B cell (primary cell): ENCODE results near the gene PLA2G4C. TPM values are rescaled to one million over a fixed set of nuclear protein-coding genes. Genes with fewer than 3 reads are reported as not detected.

ENCODE experiments used
- ATAC-seq: fragments of 200-7000 bp; cut with Tn5 transposase; one replicate; pipeline ENCODE4 v1.10.0; 2021; ENCODE audit warnings: low read depth, mild to moderate bottlenecking, moderate number of reproducible peaks, moderate library complexity
- CTCF ChIA-PET: fragments of 350-600 bp; sonication (Branson Sonifier 250); formaldehyde crosslinking; loops from one replicate; lab custom pipeline; 2021; ENCODE audit warnings: antibody characterized with exemption, inconsistent platforms; lab: Charles Lee
- POLR2A ChIA-PET: fragments of 350-600 bp; sonication (Branson Sonifier 250); formaldehyde crosslinking; loops from one replicate; lab custom pipeline; 2021; ENCODE audit warnings: antibody characterized with exemption; lab: Charles Lee
- DNase-seq: peaks from one replicate; pipeline ENCODE4 v3.0.0; 2013
- H2AFZ ChIP-seq: 2 replicates; pipeline ENCODE4 v1.6.1; 2012; ENCODE audit warnings: mild to moderate bottlenecking, low read depth, low read length; ENCODE audit not compliant: insufficient read depth, poor library complexity, severe bottlenecking
- H3K27ac ChIP-seq, 2 donors: 1 replicate in 1 of 2; 2 replicates in 1 of 2; pipeline ENCODE4 v1.5.1; 2012 to 2013; ENCODE audit warnings: low read length in 2 of 2, mild to moderate bottlenecking in 2 of 2, moderate library complexity in 1 of 2
- H3K27me3 ChIP-seq, 4 experiments: fragments of 200-600 bp in 1 of 4; sonication (generic) in 1 of 4; replicated peaks in 1 of 4; 1 replicate in 2 of 4; 2 replicates in 2 of 4; pipeline versions ENCODE4 v1.6.1 to v1.7.0; 2013 to 2016; ENCODE audit warnings: low read length in 3 of 4, mild to moderate bottlenecking in 2 of 4, mixed read lengths in 1 of 4, moderate library complexity in 1 of 4; ENCODE audit not compliant: insufficient read depth in 4 of 4, control insufficient read depth in 3 of 4; ENCODE audit errors: control extremely low read depth in 1 of 4
- H3K36me3 ChIP-seq, 2 experiments: replicated peaks in 1 of 2; 1 replicate in 1 of 2; 2 replicates in 1 of 2; pipeline versions ENCODE4 v1.6.1 to v1.7.1; 2013; ENCODE audit warnings: low read length in 1 of 2; ENCODE audit not compliant: insufficient read depth in 2 of 2, control insufficient read depth in 1 of 2; ENCODE audit errors: control extremely low read depth in 1 of 2, extremely low read depth in 1 of 2
- H3K4me1 ChIP-seq, 2 donors: fragments of 200-600 bp in 1 of 2; sonication (generic) in 1 of 2; 1 replicate in 1 of 2; 2 replicates in 1 of 2; pipeline versions ENCODE4 v1.5.1 to v1.6.1; 2013 to 2017; ENCODE audit warnings: low read length in 2 of 2; ENCODE audit not compliant: control insufficient read depth in 2 of 2, insufficient read depth in 2 of 2
- H3K4me2 ChIP-seq: replicated peaks from 2 replicates; pipeline ENCODE3; 2012; ENCODE audit warnings: mild to moderate bottlenecking, low read depth, low read length; ENCODE audit not compliant: poor library complexity, severe bottlenecking
- H3K4me3 ChIP-seq, 5 experiments: fragments of 200-600 bp in 1 of 5; sonication (generic) in 1 of 5; 1 replicate in 3 of 5; 2 replicates in 2 of 5; pipeline versions ENCODE4 v1.5.1 to v1.7.0; 2011 to 2016; ENCODE audit warnings: low read length in 4 of 5, mild to moderate bottlenecking in 4 of 5, low read depth in 2 of 5, control low read depth in 1 of 5, moderate library complexity in 1 of 5; ENCODE audit not compliant: insufficient read depth in 1 of 5; ENCODE audit errors: control extremely low read depth in 1 of 5, extremely low read depth in 1 of 5
- H3K79me2 ChIP-seq: fragments of 200-600 bp; sonication (generic); one replicate; pipeline ENCODE4 v1.6.0; 2016; ENCODE audit warnings: low read length; ENCODE audit not compliant: control insufficient read depth, insufficient read depth
- H3K9ac ChIP-seq: fragments of 200-600 bp; sonication (generic); 2 replicates; pipeline ENCODE4 v1.6.1; 2017; ENCODE audit warnings: mild to moderate bottlenecking, low read length, moderate library complexity
- H3K9me3 ChIP-seq, 3 donors: one replicate each; pipeline versions ENCODE4 v1.6.1 to v1.7.1; 2013; ENCODE audit warnings: low read length in 2 of 3; ENCODE audit not compliant: control insufficient read depth in 2 of 3, insufficient read depth in 1 of 3; ENCODE audit errors: control extremely low read depth in 1 of 3
- H4K20me1 ChIP-seq: 2 replicates; pipeline ENCODE4 v1.6.0; 2012; ENCODE audit warnings: mild to moderate bottlenecking, low read length; ENCODE audit not compliant: insufficient read depth, control insufficient read depth, poor library complexity, severe bottlenecking
- H3K27ac Mint-ChIP-seq: one replicate; pipeline ENCODE4 v1.8.0; 2021; ENCODE audit warnings: mixed read lengths
- H3K27me3 Mint-ChIP-seq: one replicate; pipeline ENCODE4 v1.8.0; 2021; ENCODE audit warnings: mixed read lengths
- H3K4me1 Mint-ChIP-seq: one replicate; pipeline ENCODE4 v1.8.0; 2021; ENCODE audit warnings: mixed read lengths
- H3K4me3 Mint-ChIP-seq: one replicate; pipeline ENCODE4 v1.8.0; 2021; ENCODE audit warnings: mixed read lengths
- H3K9me3 Mint-ChIP-seq: one replicate; pipeline ENCODE4 v1.8.0; 2022; ENCODE audit warnings: mixed read lengths; ENCODE audit not compliant: insufficient read depth
- CTCF ChIP-seq: fragments of 200-600 bp; IDR thresholded peaks from one replicate; pipeline ENCODE4 v1.8.0; 2022; ENCODE audit warnings: antibody characterized with exemption, mild to moderate bottlenecking
- EZH2 ChIP-seq: IDR thresholded peaks from 2 replicates; pipeline ENCODE4 v1.6.1; 2012; ENCODE audit warnings: borderline replicate concordance, low read depth, mild to moderate bottlenecking, moderate library complexity, low read length; ENCODE audit not compliant: insufficient read depth, poor library complexity, severe bottlenecking
- WGBS: methylation state at CpG from one replicate; pipeline ENCODE4 v1.1.5; 2013; ENCODE audit warnings: missing lambda C conversion rate; ENCODE audit not compliant: insufficient coverage; 5-methylcytosine and 5-hydroxymethylcytosine counted together
- intact Hi-C: fragments of 100-400 bp; cut with micrococcal nuclease; formaldehyde crosslinking; loops from one replicate; pipeline ENCODE4 v1.10.0; 2022
- polyA plus RNA-seq: library from polyadenylated mRNA; depleted of rRNA; stranded (reverse); fragments of >200 nt; gene quantifications from 2 replicates; pipeline ENCODE4 v1.2.3, GENCODE V29; 2012
- total RNA-seq, 2 donors: library from RNA; stranded (reverse); fragments of 120-200 nt in 1 of 2; gene quantifications; 1 replicate in 1 of 2; 2 replicates in 1 of 2; pipeline versions ENCODE4 v1.2.3 to v1.2.4, GENCODE V29; 2013 to 2022

The PLA2G4C gene
- total and polyA plus RNA-seq, 2 donors (not counting 1 experiment from before 2014, with no cell fraction given), result 11.1 to 12.3 TPM

GRCh38 chr19:48023518-48023917 lies 87.1 kb downstream of the PLA2G4C start:
- no peak overlapping the region for H3K4me2 ChIP-seq
- H3K27me3 ChIP-seq, result peaks cover 0 to 8% (median 0%) of the 10 kb centered on the region in 4 experiments
- TF ChIP-seq CTCF (no peak), EZH2 (no peak)
- no peaks in the 10 kb centered on the region for H3K79me2 ChIP-seq
- DNase-seq (no peak), ATAC-seq (no peak)
- POLR2A ChIA-PET, result no interaction called here
- intact Hi-C loops, result no loop called here
- no peaks in the 10 kb centered on the region for H3K4me1 ChIP-seq
- no CpG with 5 or more reads among the region's 3 CpGs for WGBS
- CTCF ChIA-PET, result no interaction called here
- H3K9me3 Mint-ChIP-seq, result no peaks in the 10 kb centered on the region
- no peak overlapping the region for H3K4me3 Mint-ChIP-seq
- no peak overlapping the region for H2AFZ ChIP-seq
- H3K9ac ChIP-seq, result no peak overlapping the region
- no peaks in the 10 kb centered on the region for H3K4me1 Mint-ChIP-seq
- peaks cover 0 to 3% (median 0%) of the 10 kb centered on the region in 3 donors for H3K9me3 ChIP-seq
- no peaks in the 10 kb centered on the region for H3K36me3 ChIP-seq
- H3K27ac ChIP-seq, result no peak overlapping the region
- H3K27me3 Mint-ChIP-seq, result peaks cover 25% of the 10 kb centered on the region
- no peak overlapping the region for H3K4me3 ChIP-seq
- H3K27ac Mint-ChIP-seq, result no peak overlapping the region
- no peaks in the 10 kb centered on the region for H4K20me1 ChIP-seq

- Histone ChIP-seq H3K79me2 (no peaks in the 10 kb centered on the region), H3K4me1 (no peaks in the 10 kb centered on the region), H3K4me3 (no peak overlapping the region), H3K4me2 (no peak overlapping the region), H4K20me1 (no peaks in the 10 kb centered on the region), H3K27me3 (peaks cover 0 to 8% (median 0%) of the 10 kb centered on the region in 4 experiments), H3K27ac (no peak overlapping the region), H3K9me3 (peaks cover 0 to 3% (median 0%) of the 10 kb centered on the region in 3 donors), H2AFZ (no peak overlapping the region), H3K36me3 (no peaks in the 10 kb centered on the region), H3K9ac (no peak overlapping the region)
- intact Hi-C loops, result no loop called here
- POLR2A ChIA-PET, result no interaction called here
- Mint-ChIP-seq H3K4me1 (no peaks in the 10 kb centered on the region), H3K9me3 (no peaks in the 10 kb centered on the region), H3K27ac (no peak overlapping the region), H3K4me3 (no peak overlapping the region), H3K27me3 (peaks cover 23% of the 10 kb centered on the region)
- TF ChIP-seq EZH2, result no peak
- no peak for TF ChIP-seq CTCF
- no peak for DNase-seq
- no peak for ATAC-seq
- 68% methylated on average over 2 of the region's 2 CpGs for WGBS
- CTCF ChIA-PET, result no interaction called here
Observed at GRCh38 chr19:48023011-48023410, 87.6 kb downstream of the PLA2G4C start.
